HepG2 (cell line): ENCODE measurements around the gene CTSZ. TPM values are rescaled to one million over a fixed set of nuclear protein-coding genes. Genes with fewer than 3 reads are reported as not detected.

Experiments used
- CC2D1A ChIP-seq: sonication (generic); formaldehyde crosslinking; IDR thresholded peaks from 2 replicates; pipeline ENCODE4 v1.8.1; 2023; ENCODE audit warnings: mild to moderate bottlenecking, missing genetic modification reagents
- DPF2 ChIP-seq: sonication (generic); formaldehyde crosslinking; IDR thresholded peaks from 2 replicates; pipeline ENCODE4 v1.4.0; 2020; ENCODE audit warnings: mild to moderate bottlenecking, low read depth, missing genetic modification reagents, borderline replicate concordance
- FOXK1 ChIP-seq: sonication (generic); formaldehyde crosslinking; IDR thresholded peaks from 2 replicates; pipeline ENCODE4 v1.4.0; 2020; ENCODE audit warnings: low read depth, missing genetic modification reagents, borderline replicate concordance
- IRF2 ChIP-seq: IDR thresholded peaks from 2 replicates; pipeline ENCODE4 v1.6.1; 2018; ENCODE audit warnings: missing genetic modification reagents, missing compliant biosample characterization
- KDM2A ChIP-seq: sonication (generic); formaldehyde crosslinking; IDR thresholded peaks from 2 replicates; pipeline ENCODE4 v1.4.0; 2020; ENCODE audit warnings: low read depth, missing genetic modification reagents, borderline replicate concordance
- NRL ChIP-seq: sonication (generic); formaldehyde crosslinking; IDR thresholded peaks from 2 replicates; pipeline ENCODE4 v1.5.0; 2020; ENCODE audit warnings: missing genetic modification reagents, mild to moderate bottlenecking, moderate library complexity, borderline replicate concordance
- PAX8 ChIP-seq: sonication (generic); formaldehyde crosslinking; IDR thresholded peaks from 2 replicates; pipeline ENCODE4 v1.8.0; 2022; ENCODE audit warnings: mild to moderate bottlenecking, missing genetic modification reagents, borderline replicate concordance
- RBM22 ChIP-seq: fragments of 200-400 bp; formaldehyde crosslinking; optimal IDR thresholded peaks from 2 replicates; pipeline ENCODE3; 2017; ENCODE audit warnings: mild to moderate bottlenecking, low read length, moderate library complexity
- SMAD1 ChIP-seq: sonication (generic); formaldehyde crosslinking; IDR thresholded peaks from 2 replicates; pipeline ENCODE4 v1.4.0; 2020; ENCODE audit warnings: missing genetic modification reagents, low read depth, mild to moderate bottlenecking, borderline replicate concordance
- SRSF9 ChIP-seq: fragments of 200-400 bp; formaldehyde crosslinking; IDR thresholded peaks from 2 replicates; pipeline ENCODE4 v1.6.1; 2018; ENCODE audit warnings: borderline replicate concordance, mild to moderate bottlenecking, low read depth, low read length; ENCODE audit not compliant: insufficient read depth, poor library complexity, severe bottlenecking
- SSRP1 ChIP-seq: IDR thresholded peaks from 2 replicates; pipeline ENCODE4 v1.6.1; 2016; ENCODE audit warnings: control low read depth
- ZBTB38 ChIP-seq: sonication (generic); formaldehyde crosslinking; IDR thresholded peaks from 2 replicates; pipeline ENCODE4 v1.5.1; 2020; ENCODE audit warnings: mild to moderate bottlenecking, missing genetic modification reagents
- ZNF510 ChIP-seq: sonication (generic); formaldehyde crosslinking; IDR thresholded peaks from 2 replicates; pipeline ENCODE4 v1.4.0; 2020; ENCODE audit warnings: low read depth, mild to moderate bottlenecking, missing genetic modification reagents
- ZNF564 ChIP-seq: sonication (generic); formaldehyde crosslinking; IDR thresholded peaks from 2 replicates; pipeline ENCODE4 v1.8.1; 2023; ENCODE audit warnings: mild to moderate bottlenecking, missing genetic modification reagents
- ZNF569 ChIP-seq: sonication (generic); formaldehyde crosslinking; IDR thresholded peaks from 2 replicates; pipeline ENCODE4 v1.5.0; 2020; ENCODE audit warnings: mild to moderate bottlenecking, missing genetic modification reagents, moderate library complexity, borderline replicate concordance
- ZNF619 ChIP-seq: sonication (generic); formaldehyde crosslinking; IDR thresholded peaks from 2 replicates; pipeline ENCODE4 v1.4.0; 2020; ENCODE audit warnings: mild to moderate bottlenecking, missing genetic modification reagents
- ZNF768 ChIP-seq: sonication (generic); formaldehyde crosslinking; IDR thresholded peaks from 2 replicates; pipeline ENCODE4 v1.4.0; 2020; ENCODE audit warnings: missing genetic modification reagents
- polyA plus RNA-seq, 8 experiments: library from polyadenylated mRNA; depleted of rRNA in 3 of 8; stranded (reverse) in 7 of 8; unstranded in 1 of 8; fragments of >200 nt; fragmentation: Illumina TruSeq in 4 of 8; extraction: Trizol in 4 of 8; gene quantifications; 2 replicates each; pipeline versions ENCODE4 v1.2.1 to v1.2.3, GENCODE V29; 2011 to 2016; ENCODE audit warnings: low read depth in 4 of 8, missing spikeins in 1 of 8, mixed read lengths in 1 of 8; ENCODE audit not compliant: insufficient read depth in 1 of 8
- total RNA-seq, 5 experiments: library from RNA; depleted of rRNA; stranded (reverse); fragments of >200 nt; fragmentation: Illumina TruSeq; extraction: Trizol; gene quantifications; 2 replicates each; pipeline ENCODE4 v1.2.3, GENCODE V29; 2016; ENCODE audit warnings: low read depth in 1 of 5
- TF ChIP-seq, protein P1 (sequence below): sonication (generic); formaldehyde crosslinking; IDR thresholded peaks from 2 replicates; pipeline ENCODE4 v1.5.1; 2020; ENCODE audit warnings: mild to moderate bottlenecking, missing genetic modification reagents
- TF ChIP-seq, protein P2 (sequence below): IDR thresholded peaks from 2 replicates; pipeline ENCODE4 v1.6.1; 2012; ENCODE audit warnings: low read depth, low read length, improper control_type of control experiment
- TF ChIP-seq, protein P3 (sequence below): sonication (generic); formaldehyde crosslinking; IDR thresholded peaks from 2 replicates; pipeline ENCODE4 v1.5.0; 2020; ENCODE audit warnings: mild to moderate bottlenecking, missing genetic modification reagents
- TF ChIP-seq, protein P4 (sequence below): sonication (generic); formaldehyde crosslinking; IDR thresholded peaks from 2 replicates; pipeline ENCODE4 v1.8.0; 2022; ENCODE audit warnings: low read depth, missing genetic modification reagents

Gene CTSZ
- total and polyA plus RNA-seq, 2 of the 13 experiments (the other 11 are each of a cell fraction or from before 2014, with no cell fraction given) = 0.33 TPM; not detected in 1

DNA sequence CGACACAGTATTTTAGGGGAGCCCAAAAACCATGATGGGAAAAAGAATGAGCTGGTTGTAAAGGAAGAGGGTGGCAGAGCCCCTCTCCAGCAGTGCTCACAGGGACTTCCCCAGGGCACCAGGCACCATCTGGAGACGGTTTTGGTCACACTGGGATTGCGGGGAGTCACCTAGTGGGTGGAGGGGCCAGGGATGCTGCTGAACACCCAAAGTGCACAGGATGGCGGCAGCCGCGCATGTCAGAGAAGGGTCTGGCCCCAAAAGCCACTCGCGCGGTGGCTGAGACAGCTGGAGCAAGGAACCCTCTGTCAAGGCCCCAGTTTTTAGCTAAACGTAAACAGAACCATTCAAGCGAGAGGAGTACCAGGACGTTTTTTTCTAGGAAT lies 10.8 kb downstream of the CTSZ start (continued):
- 0 out of 2 replicates have a peak, but pooled peaks have one; percentile 35 for TF ChIP-seq CC2D1A (CRISPR knock-in tag)
- TF ChIP-seq, protein P1, sequence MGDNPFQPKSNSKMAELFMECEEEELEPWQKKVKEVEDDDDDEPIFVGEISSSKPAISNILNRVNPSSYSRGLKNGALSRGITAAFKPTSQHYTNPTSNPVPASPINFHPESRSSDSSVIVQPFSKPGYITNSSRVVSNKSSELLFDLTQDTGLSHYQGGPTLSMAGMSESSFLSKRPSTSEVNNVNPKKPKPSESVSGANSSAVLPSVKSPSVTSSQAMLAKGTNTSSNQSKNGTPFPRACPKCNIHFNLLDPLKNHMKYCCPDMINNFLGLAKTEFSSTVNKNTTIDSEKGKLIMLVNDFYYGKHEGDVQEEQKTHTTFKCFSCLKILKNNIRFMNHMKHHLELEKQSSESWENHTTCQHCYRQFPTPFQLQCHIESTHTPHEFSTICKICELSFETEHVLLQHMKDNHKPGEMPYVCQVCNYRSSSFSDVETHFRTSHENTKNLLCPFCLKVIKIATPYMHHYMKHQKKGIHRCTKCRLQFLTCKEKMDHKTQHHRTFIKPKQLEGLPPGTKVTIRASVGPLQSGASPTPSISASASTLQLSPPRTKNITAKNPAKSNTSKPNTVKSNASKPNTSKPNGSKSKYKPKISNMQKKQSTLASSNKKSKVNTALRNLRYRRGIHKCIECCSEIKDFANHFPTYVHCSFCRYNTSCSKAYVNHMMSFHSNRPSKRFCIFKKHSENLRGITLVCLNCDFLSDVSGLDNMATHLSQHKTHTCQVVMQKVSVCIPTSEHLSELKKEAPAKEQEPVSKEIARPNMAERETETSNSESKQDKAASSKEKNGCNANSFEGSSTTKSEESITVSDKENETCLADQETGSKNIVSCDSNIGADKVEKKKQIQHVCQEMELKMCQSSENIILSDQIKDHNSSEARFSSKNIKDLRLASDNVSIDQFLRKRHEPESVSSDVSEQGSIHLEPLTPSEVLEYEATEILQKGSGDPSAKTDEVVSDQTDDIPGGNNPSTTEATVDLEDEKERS = peak; percentile 44; the same call in 1 of the 2 replicates
- peak; percentile 97 for TF ChIP-seq RBM22
- TF ChIP-seq, protein P2, sequence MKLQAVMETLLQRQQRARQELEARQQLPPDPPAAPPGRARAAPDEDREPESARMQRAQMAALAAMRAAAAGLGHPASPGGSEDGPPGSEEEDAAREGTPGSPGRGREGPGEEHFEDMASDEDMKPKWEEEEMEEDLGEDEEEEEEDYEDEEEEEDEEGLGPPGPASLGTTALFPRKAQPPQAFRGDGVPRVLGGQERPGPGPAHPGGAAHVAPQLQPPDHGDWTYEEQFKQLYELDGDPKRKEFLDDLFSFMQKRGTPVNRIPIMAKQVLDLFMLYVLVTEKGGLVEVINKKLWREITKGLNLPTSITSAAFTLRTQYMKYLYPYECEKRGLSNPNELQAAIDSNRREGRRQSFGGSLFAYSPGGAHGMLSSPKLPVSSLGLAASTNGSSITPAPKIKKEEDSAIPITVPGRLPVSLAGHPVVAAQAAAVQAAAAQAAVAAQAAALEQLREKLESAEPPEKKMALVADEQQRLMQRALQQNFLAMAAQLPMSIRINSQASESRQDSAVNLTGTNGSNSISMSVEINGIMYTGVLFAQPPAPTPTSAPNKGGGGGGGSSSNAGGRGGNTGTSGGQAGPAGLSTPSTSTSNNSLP = no peak
- TF ChIP-seq, protein P3, sequence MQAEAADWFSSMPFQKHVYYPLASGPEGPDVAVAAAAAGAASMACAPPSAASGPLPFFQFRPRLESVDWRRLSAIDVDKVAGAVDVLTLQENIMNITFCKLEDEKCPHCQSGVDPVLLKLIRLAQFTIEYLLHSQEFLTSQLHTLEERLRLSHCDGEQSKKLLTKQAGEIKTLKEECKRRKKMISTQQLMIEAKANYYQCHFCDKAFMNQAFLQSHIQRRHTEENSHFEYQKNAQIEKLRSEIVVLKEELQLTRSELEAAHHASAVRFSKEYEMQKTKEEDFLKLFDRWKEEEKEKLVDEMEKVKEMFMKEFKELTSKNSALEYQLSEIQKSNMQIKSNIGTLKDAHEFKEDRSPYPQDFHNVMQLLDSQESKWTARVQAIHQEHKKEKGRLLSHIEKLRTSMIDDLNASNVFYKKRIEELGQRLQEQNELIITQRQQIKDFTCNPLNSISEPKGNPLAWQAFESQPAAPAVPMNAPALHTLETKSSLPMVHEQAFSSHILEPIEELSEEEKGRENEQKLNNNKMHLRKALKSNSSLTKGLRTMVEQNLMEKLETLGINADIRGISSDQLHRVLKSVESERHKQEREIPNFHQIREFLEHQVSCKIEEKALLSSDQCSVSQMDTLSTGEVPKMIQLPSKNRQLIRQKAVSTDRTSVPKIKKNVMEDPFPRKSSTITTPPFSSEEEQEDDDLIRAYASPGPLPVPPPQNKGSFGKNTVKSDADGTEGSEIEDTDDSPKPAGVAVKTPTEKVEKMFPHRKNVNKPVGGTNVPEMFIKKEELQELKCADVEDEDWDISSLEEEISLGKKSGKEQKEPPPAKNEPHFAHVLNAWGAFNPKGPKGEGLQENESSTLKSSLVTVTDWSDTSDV (CRISPR knock-in tag) = 0 out of 2 replicates have a peak, but pooled peaks have one; percentile 26
- 0 out of 2 replicates have a peak, but pooled peaks have one; percentile 10 for TF ChIP-seq SMAD1 (CRISPR knock-in tag)
- 0 out of 2 replicates have a peak, but pooled peaks have one; percentile 62 for TF ChIP-seq ZNF510 (CRISPR knock-in tag)
- TF ChIP-seq IRF2 (CRISPR knock-in tag) = no peak
- TF ChIP-seq, protein P4, sequence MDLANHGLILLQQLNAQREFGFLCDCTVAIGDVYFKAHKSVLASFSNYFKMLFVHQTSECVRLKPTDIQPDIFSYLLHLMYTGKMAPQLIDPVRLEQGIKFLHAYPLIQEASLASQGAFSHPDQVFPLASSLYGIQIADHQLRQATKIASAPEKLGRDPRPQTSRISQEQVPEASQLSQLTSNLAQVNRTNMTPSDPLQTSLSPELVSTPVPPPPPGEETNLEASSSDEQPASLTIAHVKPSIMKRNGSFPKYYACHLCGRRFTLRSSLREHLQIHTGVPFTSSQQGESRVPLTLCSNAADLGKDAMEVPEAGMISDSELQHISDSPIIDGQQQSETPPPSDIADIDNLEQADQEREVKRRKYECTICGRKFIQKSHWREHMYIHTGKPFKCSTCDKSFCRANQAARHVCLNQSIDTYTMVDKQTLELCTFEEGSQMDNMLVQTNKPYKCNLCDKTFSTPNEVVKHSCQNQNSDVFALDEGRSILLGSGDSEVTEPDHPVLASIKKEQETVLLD (CRISPR knock-in tag) = 0 out of 2 replicates have a peak, but pooled peaks have one; percentile 4
- no peak for TF ChIP-seq KDM2A (CRISPR knock-in tag)
- no peak for TF ChIP-seq PAX8 (CRISPR knock-in tag)
- no peak for TF ChIP-seq FOXK1 (CRISPR knock-in tag)
- TF ChIP-seq ZNF768 (CRISPR knock-in tag) = peak; percentile 35; the same call in 1 of the 2 replicates
- TF ChIP-seq SRSF9 = no peak
- TF ChIP-seq ZNF569 (CRISPR knock-in tag) = 0 out of 2 replicates have a peak, but pooled peaks have one; percentile 57
- 0 out of 2 replicates have a peak, but pooled peaks have one; percentile 59 for TF ChIP-seq NRL (CRISPR knock-in tag)
- no peak for TF ChIP-seq ZNF564 (CRISPR knock-in tag)
- TF ChIP-seq DPF2 (CRISPR knock-in tag) = 0 out of 2 replicates have a peak, but pooled peaks have one; percentile 4
- no peak; the same call in none of the 2 replicates for TF ChIP-seq SSRP1
- TF ChIP-seq ZBTB38 (CRISPR knock-in tag) = peak; percentile 80
- peak; percentile 78; the same call in 1 of the 2 replicates for TF ChIP-seq ZNF619
